Measurements from ENCODE around the gene GRK5. TPM values are rescaled to one million over a fixed set of nuclear protein-coding genes. Genes with fewer than 3 reads are reported as not detected.

The GRK5 gene
- total RNA-seq, 1 experiment from 2014 or later = 1.2 TPM

GRCh38 chr10:119292968-119293760 lies 85.8 kb downstream of the GRK5 start:
- Histone ChIP-seq H3K79me1 (ENCODE audit: insufficient read depth, low read depth, low read length, poor library complexity, severe bottlenecking) (no peaks in the 10 kb centered on the region), H3K79me2 (ENCODE audit: insufficient read depth, low read length) (no peaks in the 10 kb centered on the region), H3K18ac (ENCODE audit: insufficient read length, low read depth, low read length) (no peak overlapping the region), H3K4ac (ENCODE audit: low read depth, low read length) (no peak overlapping the region), H3K4me1 (ENCODE audit: insufficient read depth, low read length) (no peaks in the 10 kb centered on the region; the same call in 1 of the 2 replicates), H4K91ac (ENCODE audit: insufficient read length, low read depth, low read length) (no peak overlapping the region), H3K27ac (ENCODE audit: insufficient read length, low read depth, low read length) (no peak overlapping the region), H2BK12ac (ENCODE audit: insufficient read length, low read depth, low read length) (no peak overlapping the region), H2BK5ac (ENCODE audit: insufficient read length, low read length) (no peak overlapping the region), H3K23ac (ENCODE audit: insufficient read length, low read depth, low read length) (no peak overlapping the region), H3K9me3 (ENCODE audit: control insufficient read depth, low read depth, low read length) (no peaks in the 10 kb centered on the region), H2BK20ac (ENCODE audit: low read depth, low read length, poor library complexity, severe bottlenecking) (no peak overlapping the region), H3T11ph (ENCODE audit: low read length) (no peak overlapping the region), H2AFZ (ENCODE audit: low read length) (no peak overlapping the region), H3K14ac (ENCODE audit: insufficient read depth, low read length) (no peak overlapping the region), H3K56ac (ENCODE audit: insufficient read length, low read depth, low read length) (no peak overlapping the region), H3K4me2 (ENCODE audit: insufficient read depth, insufficient read length, low read length) (no peak overlapping the region), H4K8ac (replicated peaks; ENCODE audit: insufficient read length, low read depth, low read length) (no peak overlapping the region), H2BK120ac (ENCODE audit: low read depth, low read length, poor library complexity, severe bottlenecking) (no peak overlapping the region), H3K9ac (ENCODE audit: extremely low read depth, insufficient read length, low read length) (no peak overlapping the region), H4K20me1 (ENCODE audit: control insufficient read depth, insufficient read depth, insufficient read length) (no peaks in the 10 kb centered on the region), H2BK15ac (ENCODE audit: low read depth, low read length) (no peak overlapping the region), H3K27me3 (ENCODE audit: insufficient read depth, low read length) (no peaks in the 10 kb centered on the region), H4K5ac (ENCODE audit: insufficient read length, low read depth, low read length) (no peak overlapping the region), H2AK5ac (ENCODE audit: insufficient read length, low read length) (no peak overlapping the region), H3K23me2 (ENCODE audit: insufficient read length, low read depth, low read length, poor library complexity, severe bottlenecking) (no peaks in the 10 kb centered on the region)
- no CpG with 5 or more reads among the region's 11 CpGs for WGBS (ENCODE audit: extremely low coverage, insufficient read length, low lambda C conversion rate)
- H3K9me3 Mint-ChIP-seq = peaks cover 0 to 12% of the 10 kb centered on the region in 2 experiments; a peak in 3 of 5 replicates
- H3K4me1 Mint-ChIP-seq = peaks cover 6 to 21% of the 10 kb centered on the region in 2 experiments
- no peak for TF ChIP-seq CTCF (conservative IDR thresholded peaks at IDR 0.05)
- peaks cover 0 to 7% (median 2%) of the 10 kb centered on the region in 3 experiments; a peak in 3 of 7 replicates for H3K36me3 Mint-ChIP-seq (ENCODE audit: insufficient read depth in 1 of 3, low read depth in 3 of 3)
- H3K27me3 Mint-ChIP-seq (ENCODE audit: low read depth) = peaks cover 11% of the 10 kb centered on the region
- no peak overlapping the region for H3K4me3 Mint-ChIP-seq
- H3K27ac Mint-ChIP-seq = no peak overlapping the region
- no peak for DNase-seq

Data from H9 (cell line).